GM12874 (cell line): Measurements from ENCODE around the gene ZNF414.

Experiments
- CTCF ChIP-seq: IDR thresholded peaks from 2 replicates; pipeline ENCODE4 v1.5.1; 2011; ENCODE audit warnings: low read depth, mild to moderate bottlenecking, control low read depth, low read length, moderate library complexity; ENCODE audit not compliant: insufficient read depth

ZNF414 gene

GRCh38 chr19:8481616-8482015 lies 32.4 kb downstream of the ZNF414 start:
- no peak for TF ChIP-seq CTCF

- TF ChIP-seq CTCF: no peak
Measured at GRCh38 chr19:8481201-8481600, 32.8 kb downstream of the ZNF414 start.

- no peak for TF ChIP-seq CTCF
Measured at GRCh38 chr19:8478598-8478997, 35.4 kb downstream of the ZNF414 start.

- no peak for TF ChIP-seq CTCF
Measured at GRCh38 chr19:8477889-8478288, 36.1 kb downstream of the ZNF414 start.

- TF ChIP-seq CTCF: no peak
Measured at GRCh38 chr19:8476524-8476923, 37.4 kb downstream of the ZNF414 start.

- TF ChIP-seq CTCF: no peak
Measured at GRCh38 chr19:8475005-8475404, 39.0 kb downstream of the ZNF414 start.

GRCh38 chr19:8473648-8474476 lies 40.1 kb downstream of the ZNF414 start:
- no peak for TF ChIP-seq CTCF
